ENCODE data around the gene PLA2G4E. TPM values are rescaled to one million over a fixed set of nuclear protein-coding genes. Genes with fewer than 3 reads are reported as not detected.

Gene PLA2G4E
- total RNA-seq, 1 experiment from 2014 or later: not detected

GRCh38 chr15:41933771-41934170 is 87.1 kb downstream of the PLA2G4E start:
- ATAC-seq (peak; percentile 58), DNase-seq (peak; percentile 88)
- H2AFZ ChIP-seq (ENCODE audit: low read length): no peak overlapping the region
- peaks cover 74% of the 10 kb centered on the region for H3K4me1 ChIP-seq (ENCODE audit: insufficient read depth, low read length)
- CTCF ChIA-PET: interaction anchor here (1.2 kb wide), 1 partner anchor 39 kb away, joined by 3 read pairs; the partner anchor contains the start of gene EHD4
- H3K9ac ChIP-seq (ENCODE audit: low read length): peak overlapping the region; percentile 87
- no TSS peak for BruUV-seq (replicated peaks)
- H4K20me1 ChIP-seq (ENCODE audit: low read length): no peaks in the 10 kb centered on the region
- peaks cover 19% of the 10 kb centered on the region for H3K36me3 ChIP-seq (ENCODE audit: low read depth, low read length)
- no peaks in the 10 kb centered on the region for H3K9me2 ChIP-seq (replicated peaks; ENCODE audit: low read length)
- peak overlapping the region; percentile 97 for H3K27ac ChIP-seq (ENCODE audit: low read length)
- peaks cover 76% of the 10 kb centered on the region for H3K79me2 ChIP-seq (ENCODE audit: low read length)
- peaks cover 11% of the 10 kb centered on the region for H3F3A ChIP-seq (ENCODE audit: low read length, unreplicated experiment)
- H3K4me3 ChIP-seq (ENCODE audit: low read length): no peak overlapping the region; the same call in 1 of the 2 replicates
- intact Hi-C loops (cut with micrococcal nuclease): no loop called here
- peak overlapping the region; percentile 70 for H3K4me2 ChIP-seq (ENCODE audit: low read length)
- POLR2A ChIA-PET (ENCODE audit: unreplicated experiment): interaction anchor here (0.6 kb wide), 1 partner anchor 15 kb away, joined by 4 read pairs; no protein-coding TSS in a partner anchor
- no peaks in the 10 kb centered on the region for H3K9me3 ChIP-seq (ENCODE audit: low read length)
- TF ChIP-seq, protein P1, sequence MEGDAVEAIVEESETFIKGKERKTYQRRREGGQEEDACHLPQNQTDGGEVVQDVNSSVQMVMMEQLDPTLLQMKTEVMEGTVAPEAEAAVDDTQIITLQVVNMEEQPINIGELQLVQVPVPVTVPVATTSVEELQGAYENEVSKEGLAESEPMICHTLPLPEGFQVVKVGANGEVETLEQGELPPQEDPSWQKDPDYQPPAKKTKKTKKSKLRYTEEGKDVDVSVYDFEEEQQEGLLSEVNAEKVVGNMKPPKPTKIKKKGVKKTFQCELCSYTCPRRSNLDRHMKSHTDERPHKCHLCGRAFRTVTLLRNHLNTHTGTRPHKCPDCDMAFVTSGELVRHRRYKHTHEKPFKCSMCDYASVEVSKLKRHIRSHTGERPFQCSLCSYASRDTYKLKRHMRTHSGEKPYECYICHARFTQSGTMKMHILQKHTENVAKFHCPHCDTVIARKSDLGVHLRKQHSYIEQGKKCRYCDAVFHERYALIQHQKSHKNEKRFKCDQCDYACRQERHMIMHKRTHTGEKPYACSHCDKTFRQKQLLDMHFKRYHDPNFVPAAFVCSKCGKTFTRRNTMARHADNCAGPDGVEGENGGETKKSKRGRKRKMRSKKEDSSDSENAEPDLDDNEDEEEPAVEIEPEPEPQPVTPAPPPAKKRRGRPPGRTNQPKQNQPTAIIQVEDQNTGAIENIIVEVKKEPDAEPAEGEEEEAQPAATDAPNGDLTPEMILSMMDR (conservative IDR thresholded peaks at IDR 0.05; ENCODE audit: low read depth, low read length): no peak
- no peak for TF ChIP-seq EZH2 (IDR thresholded peaks at IDR 0.05; ENCODE audit: low read length, unreplicated experiment)
- no peak for TF ChIP-seq EZH2phosphoT487 (IDR thresholded peaks at IDR 0.05; ENCODE audit: borderline replicate concordance, low read length)
- no peaks in the 10 kb centered on the region for H3K27me3 ChIP-seq (ENCODE audit: low read length)

DNA sequence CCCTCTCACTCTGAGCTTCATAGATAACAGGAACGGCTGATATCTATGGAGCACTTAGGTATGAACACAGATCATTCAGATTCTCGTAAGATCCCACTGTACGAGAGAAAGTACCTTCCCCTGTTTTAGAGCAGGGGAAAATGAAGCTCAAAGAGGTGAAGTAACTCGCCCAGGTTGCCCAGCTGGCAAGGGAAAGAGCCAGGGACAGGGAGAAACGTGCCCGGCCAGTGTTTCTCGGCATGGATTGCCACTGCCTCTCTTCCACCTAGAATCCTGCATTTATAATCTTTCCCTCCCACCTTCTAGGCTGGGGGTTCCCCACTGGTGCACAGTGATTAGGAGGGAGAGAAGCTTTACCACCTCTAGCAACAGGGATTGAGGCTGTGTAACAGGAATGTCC is 87.5 kb downstream of the PLA2G4E start:
- TF ChIP-seq, protein P1 (conservative IDR thresholded peaks at IDR 0.05; ENCODE audit: low read depth, low read length): no peak
- TF ChIP-seq EZH2phosphoT487 (IDR thresholded peaks at IDR 0.05; ENCODE audit: borderline replicate concordance, low read length): no peak
- no peak for TF ChIP-seq EZH2 (IDR thresholded peaks at IDR 0.05; ENCODE audit: low read length, unreplicated experiment)
- H3F3A ChIP-seq (ENCODE audit: low read length, unreplicated experiment): peaks cover 15% of the 10 kb centered on the region
- no TSS peak for BruUV-seq (replicated peaks)
- no peaks in the 10 kb centered on the region for H3K9me3 ChIP-seq (ENCODE audit: low read length)
- intact Hi-C loops (cut with micrococcal nuclease): no loop called here
- no peaks in the 10 kb centered on the region for H3K27me3 ChIP-seq (ENCODE audit: low read length)
- H3K4me3 ChIP-seq (ENCODE audit: low read length): no peak overlapping the region
- peaks cover 15% of the 10 kb centered on the region for H3K36me3 ChIP-seq (ENCODE audit: low read depth, low read length)
- H3K9ac ChIP-seq (ENCODE audit: low read length): peak overlapping the region; percentile 87
- H3K4me1 ChIP-seq (ENCODE audit: insufficient read depth, low read length): peaks cover 78% of the 10 kb centered on the region
- peaks cover 75% of the 10 kb centered on the region for H3K79me2 ChIP-seq (ENCODE audit: low read length)
- ATAC-seq (no peak), DNase-seq (no peak)
- peak overlapping the region; percentile 97 for H3K27ac ChIP-seq (ENCODE audit: low read length)
- CTCF ChIA-PET: interaction anchor here (1.2 kb wide), 1 partner anchor 39 kb away, joined by 3 read pairs; the partner anchor contains the start of gene EHD4
- H3K4me2 ChIP-seq (ENCODE audit: low read length): peak overlapping the region; percentile 70
- POLR2A ChIA-PET (ENCODE audit: unreplicated experiment): interaction anchor here (0.6 kb wide), 1 partner anchor 14 kb away, joined by 4 read pairs; no protein-coding TSS in a partner anchor
- H3K9me2 ChIP-seq (replicated peaks; ENCODE audit: low read length): no peaks in the 10 kb centered on the region
- no peak overlapping the region for H2AFZ ChIP-seq (ENCODE audit: low read length)
- H4K20me1 ChIP-seq (ENCODE audit: low read length): no peaks in the 10 kb centered on the region
